Stimulated activated CD8-positive, alpha-beta memory T cell treated with anti-CD3 and anti-CD28 coated beads, Interleukin-12 subunit alpha, Interleukin-12 subunit beta, amount 100 ng/mL, for 1 hour (primary cell): Measurements from ENCODE around the gene EPS15.
"Not testable (repeated sequence)": the region's sequence is repeated elsewhere in the genome, so short reads cannot be mapped to it uniquely, and the experiment has no call there.

Source experiments
- DNase-seq: peaks from one replicate; pipeline ENCODE4 v3.0.0-alpha.2; 2020; ENCODE audit warnings: low read depth

The EPS15 gene

DNA sequence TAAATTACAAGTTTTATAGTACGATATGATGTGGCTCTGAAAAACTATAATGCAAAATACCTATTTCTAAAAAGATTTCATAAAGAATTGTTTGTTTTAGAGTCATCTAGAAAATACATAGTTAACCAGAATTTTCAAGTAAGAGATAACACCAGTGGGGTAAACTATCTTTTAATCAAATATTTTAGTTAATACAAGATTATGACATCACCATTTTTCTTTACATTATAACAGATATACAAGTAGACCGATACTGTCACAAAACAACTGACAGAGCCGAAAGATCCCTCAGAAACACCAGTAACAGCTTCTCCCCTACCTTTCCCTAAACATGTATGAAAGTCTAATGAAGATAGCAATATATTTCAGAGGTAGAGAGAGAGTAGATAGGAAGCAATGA, 54.2 kb downstream of the EPS15 start:
- no peak for DNase-seq

DNA sequence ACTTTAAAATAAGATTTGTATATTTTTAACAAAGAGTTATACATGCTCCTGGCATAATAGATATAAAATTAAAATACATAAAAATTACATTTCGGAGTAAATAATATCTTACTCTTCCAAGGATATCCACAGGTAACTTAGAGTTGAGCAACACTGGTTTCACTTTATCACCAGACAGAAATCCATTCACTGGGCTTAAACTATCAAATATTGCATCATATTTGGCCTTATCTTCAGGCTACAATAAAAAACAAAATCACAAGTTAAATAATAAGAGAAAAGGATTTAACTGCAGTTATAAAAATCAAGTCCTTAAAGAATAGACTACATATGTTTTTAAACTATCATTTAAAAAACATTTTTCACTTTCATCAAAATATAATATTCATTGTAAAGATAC, 55.5 kb downstream of the EPS15 start:
- DNase-seq, result no peak

DNA sequence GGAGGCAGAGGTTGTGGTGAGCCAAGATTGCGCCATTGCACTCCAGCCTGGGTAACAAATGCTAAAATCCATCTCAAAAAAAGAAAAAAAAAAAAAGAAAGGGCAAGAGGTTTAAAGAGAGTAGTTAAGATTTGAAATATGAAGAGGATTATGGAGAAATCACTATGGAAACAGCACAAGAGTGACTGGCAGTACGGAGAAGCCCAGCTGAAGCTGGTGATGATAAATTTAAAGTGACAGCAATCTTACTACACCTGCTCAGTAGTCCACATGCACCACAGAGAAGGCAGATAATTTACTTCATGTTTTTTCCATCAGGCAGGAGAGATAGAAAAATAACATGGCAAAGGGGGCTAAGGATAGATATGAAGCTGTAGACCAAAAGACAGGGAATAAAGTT, 56.8 kb downstream of the EPS15 start:
- DNase-seq, result not testable (repeated sequence)

DNA sequence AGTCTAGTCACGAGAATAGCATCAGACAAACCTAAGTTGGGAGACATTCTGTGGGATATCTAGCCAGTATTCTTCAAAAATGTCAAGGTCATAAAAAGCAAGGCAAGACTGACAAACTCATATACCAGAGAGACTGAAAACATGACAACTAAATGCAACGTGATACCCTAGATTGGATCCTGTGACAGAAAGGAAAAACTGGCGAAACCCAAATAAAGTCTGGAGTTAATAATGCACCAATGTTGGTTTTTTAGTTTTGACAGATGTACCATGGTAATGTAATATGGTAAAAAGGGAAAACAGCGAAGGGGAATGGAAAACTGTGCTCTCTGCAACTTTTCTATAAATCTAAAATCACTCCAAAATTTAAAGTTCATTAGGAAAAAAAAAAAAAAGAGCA, 64.5 kb downstream of the EPS15 start:
- DNase-seq, result no peak

DNA sequence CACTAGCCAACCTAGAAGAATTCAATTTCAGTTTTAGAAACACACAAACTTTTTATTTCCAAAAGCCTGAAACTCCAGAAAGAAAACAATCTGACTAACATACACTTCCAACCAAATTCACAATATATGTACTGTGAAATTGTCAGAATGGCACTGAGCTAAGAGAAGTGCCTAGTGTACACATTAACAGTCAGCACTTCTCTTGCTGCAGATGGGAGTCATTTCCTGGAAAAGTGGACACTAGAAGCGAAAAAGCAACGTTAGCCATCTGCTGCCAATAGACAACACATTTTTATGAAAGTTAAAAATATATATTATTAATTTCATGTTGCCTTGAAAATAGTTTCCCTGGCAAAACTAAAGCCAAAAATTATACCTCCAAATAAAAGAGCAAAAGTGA, 66.1 kb downstream of the EPS15 start:
- DNase-seq, result no peak

GRCh38 chr1:51448844-51449454, 70.1 kb downstream of the EPS15 start:
- DNase-seq, result not testable (repeated sequence)

- no peak for DNase-seq
These were observed 73.5 kb downstream of the EPS15 start for GRCh38 chr1:51445351-51446090.

- no peak for DNase-seq
These were observed 74.4 kb downstream of the EPS15 start for GRCh38 chr1:51444534-51445192.

DNA sequence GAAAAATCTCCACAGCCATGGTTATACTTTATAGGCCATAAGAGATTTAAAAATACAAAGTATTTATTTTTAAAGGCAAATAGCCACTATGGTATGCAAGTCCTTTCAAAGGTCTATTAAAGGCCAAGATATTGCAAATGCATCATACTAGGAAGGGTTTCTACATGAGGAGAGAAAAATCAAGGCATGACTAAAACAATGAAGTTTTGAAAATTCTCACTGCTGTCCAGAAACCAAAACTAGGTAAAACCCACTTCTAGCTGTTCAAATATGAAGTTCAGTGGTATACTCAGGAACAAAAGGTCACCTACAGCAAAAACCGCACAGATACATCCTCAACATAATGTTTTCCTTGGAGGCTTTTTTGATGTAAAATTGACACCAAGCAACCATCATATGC, 75.0 kb downstream of the EPS15 start:
- DNase-seq, result no peak

DNA sequence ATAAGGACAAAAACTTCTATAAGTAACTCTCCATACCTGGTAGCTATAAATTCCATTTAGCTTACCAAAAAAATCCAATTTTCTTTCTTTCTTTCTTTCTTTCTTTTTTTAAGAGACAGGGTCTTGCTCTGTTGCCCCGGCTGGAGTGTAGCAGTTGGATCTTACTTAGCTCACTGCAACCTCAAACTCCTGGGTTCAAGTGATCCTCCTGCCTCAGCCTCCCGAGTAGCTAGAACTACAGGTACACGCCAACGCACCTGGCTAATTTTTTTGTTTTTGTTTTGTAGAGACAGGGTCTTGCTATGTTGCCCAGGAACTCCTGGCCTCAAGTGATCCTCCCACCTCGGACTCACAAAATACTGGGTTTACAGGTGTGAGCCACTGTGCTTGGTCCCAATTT, 75.5 kb downstream of the EPS15 start:
- no peak for DNase-seq

DNA sequence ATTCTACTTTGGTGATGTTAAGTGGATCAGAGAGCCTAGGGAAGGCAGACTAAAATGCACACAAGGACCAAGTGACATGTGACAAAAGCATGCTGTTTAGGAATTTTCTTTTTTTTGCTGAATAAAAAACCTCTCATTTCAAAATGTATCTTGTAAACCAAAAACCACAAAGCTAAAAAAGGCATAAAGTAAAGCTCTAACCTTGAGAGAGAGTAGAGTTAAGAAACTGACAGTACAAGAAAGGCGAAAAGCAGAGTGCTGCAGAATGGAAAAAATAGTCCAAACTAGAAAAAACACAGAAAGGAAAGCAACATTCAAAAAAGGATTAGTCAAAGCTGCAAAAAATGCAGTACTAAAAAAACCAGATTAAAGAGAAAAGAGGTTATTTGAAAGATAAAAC, 76.5 kb downstream of the EPS15 start:
- DNase-seq, result no peak

- no peak for DNase-seq
These were observed 76.9 kb downstream of the EPS15 start for GRCh38 chr1:51442198-51442597.

DNA sequence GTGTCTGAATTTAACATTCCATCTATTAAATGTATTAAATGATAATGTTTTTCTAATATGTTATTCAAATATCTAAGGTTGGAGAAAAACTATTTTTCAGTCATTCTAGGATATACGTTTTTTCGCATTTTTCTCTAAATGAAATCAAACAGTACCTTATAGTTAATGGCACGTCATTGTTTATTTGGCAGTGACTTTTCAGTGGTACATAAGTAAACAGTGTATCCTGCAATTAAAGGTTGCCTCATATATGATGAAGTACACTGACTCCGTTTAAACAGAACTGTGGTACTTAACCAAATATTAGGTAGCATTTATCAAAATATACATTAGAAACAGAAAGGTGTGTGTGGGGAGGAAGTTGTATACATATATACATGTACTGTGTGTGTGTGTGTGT, 79.2 kb downstream of the EPS15 start:
- DNase-seq, result no peak

DNA sequence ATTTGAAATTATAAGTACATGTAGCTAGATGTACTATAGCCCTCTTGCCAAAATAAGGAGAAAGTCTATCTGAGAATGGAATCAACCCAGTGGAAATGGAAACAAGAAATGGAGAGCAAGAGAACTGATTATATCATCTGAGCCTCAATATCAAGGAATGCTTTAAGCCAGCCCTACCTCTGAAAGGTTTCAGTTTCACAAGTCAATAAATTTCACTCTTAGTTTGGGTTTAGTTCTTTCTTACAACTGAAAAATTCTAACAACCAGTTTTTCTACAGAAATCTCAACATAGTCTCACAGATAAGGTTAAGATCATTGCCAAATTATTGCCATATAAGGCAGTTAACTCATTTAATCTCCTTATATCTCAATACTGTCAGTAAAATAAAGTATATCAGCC, 80.0 kb downstream of the EPS15 start:
- DNase-seq, result no peak

DNA sequence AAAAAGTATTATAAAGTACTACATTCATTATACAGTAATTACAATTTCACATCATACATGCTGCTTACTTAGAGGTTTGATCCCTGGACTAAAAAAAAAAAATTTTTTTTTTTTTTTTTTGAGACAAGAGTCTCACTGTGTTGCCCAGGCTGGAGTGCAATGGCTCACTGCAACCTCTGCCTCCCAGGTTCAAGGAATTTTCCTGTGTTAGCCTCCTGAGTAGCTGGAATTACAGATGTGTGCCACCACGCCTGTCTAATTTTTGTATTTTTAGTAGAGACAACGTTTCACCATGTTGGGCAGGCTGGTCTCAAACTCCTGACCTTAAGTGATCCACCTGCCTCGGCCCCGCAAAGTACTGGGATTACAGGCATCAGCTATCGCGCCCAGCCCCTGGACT, 81.7 kb downstream of the EPS15 start:
- DNase-seq, result not testable (repeated sequence)

DNA sequence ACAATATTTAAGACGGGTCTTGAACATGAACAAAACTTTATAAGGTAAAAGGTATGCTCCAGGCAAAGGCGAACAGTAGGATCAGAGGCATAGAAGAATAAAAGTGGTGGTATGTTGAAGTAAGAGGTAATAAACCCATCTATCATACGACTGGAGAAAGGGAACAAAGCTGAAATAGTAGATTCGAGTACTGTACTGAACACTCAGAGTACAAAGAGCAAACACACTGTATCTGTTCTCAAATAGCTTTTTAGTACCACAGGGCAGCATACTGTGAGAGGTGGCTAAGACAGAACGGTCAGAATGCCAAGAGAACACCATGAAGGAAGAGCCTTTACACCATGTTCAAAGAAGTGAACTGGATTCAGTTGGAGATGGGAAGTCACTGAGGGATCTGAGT, 83.2 kb downstream of the EPS15 start:
- DNase-seq, result no peak

GRCh38 chr1:51433972-51434510, 85.0 kb downstream of the EPS15 start:
- no peak for DNase-seq

DNA sequence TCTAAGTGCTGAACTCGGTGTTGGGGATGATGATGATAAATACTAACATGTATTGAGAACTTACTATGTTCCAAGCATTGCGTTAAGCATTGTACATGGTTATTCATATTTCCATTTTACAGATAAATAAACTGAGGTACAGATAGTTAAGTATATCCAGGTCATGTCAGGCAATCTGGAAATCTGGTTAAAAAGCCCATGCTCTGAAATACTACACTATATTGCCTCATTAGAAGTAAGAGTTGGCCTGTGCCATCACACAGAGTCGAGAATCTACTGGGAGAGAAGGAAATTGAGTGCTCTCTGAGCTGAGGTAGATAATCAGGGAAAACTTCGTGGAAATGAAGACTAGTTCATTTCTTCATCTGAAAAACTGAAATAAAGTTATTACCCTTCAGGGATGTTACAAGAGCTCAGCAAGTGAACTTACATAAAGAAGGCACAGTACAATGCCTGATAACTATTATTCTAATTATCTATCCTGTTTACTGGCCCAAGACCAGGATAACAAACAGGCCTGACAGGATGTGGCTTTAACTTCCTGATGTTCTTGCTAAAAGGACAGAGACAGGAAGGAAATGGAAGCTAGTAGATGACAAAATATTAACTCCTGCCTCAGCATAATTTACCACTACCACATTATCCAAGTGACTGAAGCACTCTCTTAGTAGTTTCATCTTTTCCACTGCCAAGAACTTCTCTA, 85.6 kb downstream of the EPS15 start:
- no peak for DNase-seq

DNA sequence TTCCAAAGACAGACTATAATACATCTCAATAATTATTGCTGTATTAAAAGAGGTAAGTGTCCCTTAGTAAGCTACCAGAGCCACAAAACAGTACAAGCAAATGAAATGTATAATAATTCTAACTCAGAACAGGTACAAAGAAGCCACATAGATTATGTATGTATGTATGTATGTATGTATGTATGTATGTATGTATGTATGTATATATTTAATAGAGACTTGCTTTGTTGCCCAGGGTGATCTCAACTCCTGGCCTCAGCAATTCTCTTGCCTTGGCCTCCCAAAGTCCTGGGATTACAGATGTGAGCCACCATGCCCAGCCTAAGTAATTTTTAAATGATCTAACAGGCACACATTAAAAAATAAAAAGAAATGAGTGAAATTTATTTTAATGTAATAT, 86.9 kb downstream of the EPS15 start:
- DNase-seq, result no peak

DNA sequence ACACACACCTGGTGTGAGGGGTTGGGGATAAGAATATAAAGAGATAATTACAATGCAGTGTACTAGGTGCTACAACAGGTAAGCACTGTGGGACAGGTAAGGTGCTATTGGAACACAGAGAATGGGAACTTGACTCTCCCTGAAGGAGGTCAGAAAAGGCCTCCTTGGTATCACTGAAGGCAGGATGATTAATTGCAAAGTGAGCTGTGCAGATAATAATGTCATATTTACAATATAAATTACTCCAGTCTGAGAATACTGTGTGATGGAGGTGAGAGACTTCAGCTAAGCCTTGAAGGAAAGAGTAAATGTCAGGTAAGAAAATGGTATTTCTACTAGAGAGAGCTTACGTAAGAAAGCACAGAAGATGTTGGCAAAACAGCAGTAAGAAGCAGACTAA, 91.6 kb downstream of the EPS15 start:
- no peak for DNase-seq

DNA sequence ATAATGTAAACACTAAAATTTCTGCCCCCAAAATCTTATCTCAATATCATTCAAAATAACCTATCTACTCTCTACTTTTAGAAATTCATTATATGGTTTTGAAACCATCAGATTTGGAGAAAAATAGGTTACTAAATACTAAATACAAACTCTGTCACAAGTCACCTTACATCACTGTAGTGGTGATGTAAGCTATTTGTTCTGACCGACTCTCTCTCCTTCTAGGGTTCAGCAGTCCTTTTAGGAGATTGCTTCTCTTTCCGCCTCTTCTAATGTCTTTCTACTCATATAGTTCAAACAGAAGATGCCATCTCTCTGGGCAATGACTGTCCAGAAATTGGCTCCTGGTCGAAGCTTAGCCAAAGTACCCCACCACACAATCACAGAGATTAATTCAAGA, 93.1 kb downstream of the EPS15 start:
- no peak for DNase-seq

DNA sequence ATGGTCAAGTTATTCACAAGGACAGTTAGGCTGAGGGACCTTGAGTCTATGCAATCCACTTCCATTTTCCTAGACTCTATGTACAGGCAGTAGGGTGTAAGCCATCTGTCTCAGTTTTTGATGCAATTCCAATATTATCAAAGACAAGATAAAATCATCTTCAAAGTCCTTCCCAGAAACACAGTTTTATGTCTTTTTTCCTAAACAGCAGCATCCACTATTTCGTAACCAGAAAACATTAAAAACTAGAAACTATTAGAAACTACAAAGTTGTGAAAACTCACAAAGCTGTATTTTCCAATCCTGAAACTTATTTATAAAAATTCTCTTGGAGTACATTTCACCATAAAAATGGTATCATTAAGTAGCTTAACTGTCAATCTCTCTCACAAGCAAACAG, 93.8 kb downstream of the EPS15 start:
- DNase-seq, result no peak
